Panc1 (cell line): ENCODE results near the gene MTCH1.

ENCODE experiments used
- CTCF ChIP-seq: fragments of 450-650 bp; IDR thresholded peaks from 2 replicates; pipeline ENCODE4 v1.5.1; 2017; ENCODE audit warnings: mild to moderate bottlenecking
- POLR2AphosphoS5 ChIP-seq: IDR thresholded peaks from 2 replicates; pipeline ENCODE4 v1.6.1; 2012; ENCODE audit warnings: mild to moderate bottlenecking, low read depth, low read length, moderate library complexity
- REST ChIP-seq, 2 experiments: IDR thresholded peaks; 2 replicates each; pipeline ENCODE4 v1.6.1; 2011 to 2012; ENCODE audit warnings: low read depth in 2 of 2, control low read depth in 1 of 2, low read length in 1 of 2, mild to moderate bottlenecking in 1 of 2, moderate library complexity in 1 of 2; ENCODE audit not compliant: insufficient read depth in 1 of 2
- SIN3A ChIP-seq: IDR thresholded peaks from 2 replicates; pipeline ENCODE4 v1.6.1; 2012; ENCODE audit warnings: low read depth, mild to moderate bottlenecking, low read length, moderate library complexity, borderline replicate concordance; ENCODE audit not compliant: insufficient read depth
- TCF7L2 ChIP-seq: IDR thresholded peaks from 2 replicates; pipeline ENCODE4 v1.6.1; 2011; ENCODE audit warnings: mild to moderate bottlenecking, low read depth, low read length, inconsistent platforms

- no peak for TF ChIP-seq CTCF
- no peak for TF ChIP-seq SIN3A
- no peak for TF ChIP-seq REST (IDR thresholded peaks at IDR 0.05; ENCODE audit: insufficient read depth in 1 of 2, low read depth in 2 of 2, low read length in 1 of 2)
- TF ChIP-seq TCF7L2, result no peak
- no peak for TF ChIP-seq POLR2AphosphoS5
Measured at GRCh38 chr6:36933519-36933918, 52.5 kb downstream of the MTCH1 start.
